ENCODE data around the gene KRTAP10-1.

- TF ChIP-seq CTCF (IDR thresholded peaks at IDR 0.05) (no peak), POLR2AphosphoS5 (IDR thresholded peaks at IDR 0.05) (no peak), EP300 (IDR thresholded peaks at IDR 0.05) (no peak)
Observed at GRCh38 chr21:44585892-44586291, 45.9 kb upstream of the KRTAP10-1 start.
